Measurements from ENCODE around the gene TAF6. TPM values are rescaled to one million over a fixed set of nuclear protein-coding genes. Genes with fewer than 3 reads are reported as not detected.

Gene TAF6
- total and polyA plus RNA-seq, 9 of the 15 experiments (the other 6 are each of a cell fraction or from before 2014, with no cell fraction given), result 0.78 to 78.7 (median 21.3) TPM

GRCh38 chr7:100088621-100089457 lies 30.3 kb downstream of the TAF6 start, which contains the start of gene COPS6 (continued):
- TF ChIP-seq ZNF318 (IDR thresholded peaks at IDR 0.05; ENCODE audit: borderline replicate concordance in 1 of 2, low read depth in 1 of 2) (no peak), SNIP1 (IDR thresholded peaks at IDR 0.05; ENCODE audit: low read depth) (no peak), CBX3 (IDR thresholded peaks at IDR 0.05; ENCODE audit: borderline replicate concordance in 1 of 2, low read length in 2 of 2) (peak in 1 of 2 experiments; percentile 56; a peak in 2 of 3 replicates), SAFB (IDR thresholded peaks at IDR 0.05; ENCODE audit: borderline replicate concordance, low read depth, low read length) (no peak), ASH1L (IDR thresholded peaks at IDR 0.05; ENCODE audit: borderline replicate concordance, low read depth, partially characterized antibody) (peak; percentile 62)
- TF ChIP-seq, protein P1, sequence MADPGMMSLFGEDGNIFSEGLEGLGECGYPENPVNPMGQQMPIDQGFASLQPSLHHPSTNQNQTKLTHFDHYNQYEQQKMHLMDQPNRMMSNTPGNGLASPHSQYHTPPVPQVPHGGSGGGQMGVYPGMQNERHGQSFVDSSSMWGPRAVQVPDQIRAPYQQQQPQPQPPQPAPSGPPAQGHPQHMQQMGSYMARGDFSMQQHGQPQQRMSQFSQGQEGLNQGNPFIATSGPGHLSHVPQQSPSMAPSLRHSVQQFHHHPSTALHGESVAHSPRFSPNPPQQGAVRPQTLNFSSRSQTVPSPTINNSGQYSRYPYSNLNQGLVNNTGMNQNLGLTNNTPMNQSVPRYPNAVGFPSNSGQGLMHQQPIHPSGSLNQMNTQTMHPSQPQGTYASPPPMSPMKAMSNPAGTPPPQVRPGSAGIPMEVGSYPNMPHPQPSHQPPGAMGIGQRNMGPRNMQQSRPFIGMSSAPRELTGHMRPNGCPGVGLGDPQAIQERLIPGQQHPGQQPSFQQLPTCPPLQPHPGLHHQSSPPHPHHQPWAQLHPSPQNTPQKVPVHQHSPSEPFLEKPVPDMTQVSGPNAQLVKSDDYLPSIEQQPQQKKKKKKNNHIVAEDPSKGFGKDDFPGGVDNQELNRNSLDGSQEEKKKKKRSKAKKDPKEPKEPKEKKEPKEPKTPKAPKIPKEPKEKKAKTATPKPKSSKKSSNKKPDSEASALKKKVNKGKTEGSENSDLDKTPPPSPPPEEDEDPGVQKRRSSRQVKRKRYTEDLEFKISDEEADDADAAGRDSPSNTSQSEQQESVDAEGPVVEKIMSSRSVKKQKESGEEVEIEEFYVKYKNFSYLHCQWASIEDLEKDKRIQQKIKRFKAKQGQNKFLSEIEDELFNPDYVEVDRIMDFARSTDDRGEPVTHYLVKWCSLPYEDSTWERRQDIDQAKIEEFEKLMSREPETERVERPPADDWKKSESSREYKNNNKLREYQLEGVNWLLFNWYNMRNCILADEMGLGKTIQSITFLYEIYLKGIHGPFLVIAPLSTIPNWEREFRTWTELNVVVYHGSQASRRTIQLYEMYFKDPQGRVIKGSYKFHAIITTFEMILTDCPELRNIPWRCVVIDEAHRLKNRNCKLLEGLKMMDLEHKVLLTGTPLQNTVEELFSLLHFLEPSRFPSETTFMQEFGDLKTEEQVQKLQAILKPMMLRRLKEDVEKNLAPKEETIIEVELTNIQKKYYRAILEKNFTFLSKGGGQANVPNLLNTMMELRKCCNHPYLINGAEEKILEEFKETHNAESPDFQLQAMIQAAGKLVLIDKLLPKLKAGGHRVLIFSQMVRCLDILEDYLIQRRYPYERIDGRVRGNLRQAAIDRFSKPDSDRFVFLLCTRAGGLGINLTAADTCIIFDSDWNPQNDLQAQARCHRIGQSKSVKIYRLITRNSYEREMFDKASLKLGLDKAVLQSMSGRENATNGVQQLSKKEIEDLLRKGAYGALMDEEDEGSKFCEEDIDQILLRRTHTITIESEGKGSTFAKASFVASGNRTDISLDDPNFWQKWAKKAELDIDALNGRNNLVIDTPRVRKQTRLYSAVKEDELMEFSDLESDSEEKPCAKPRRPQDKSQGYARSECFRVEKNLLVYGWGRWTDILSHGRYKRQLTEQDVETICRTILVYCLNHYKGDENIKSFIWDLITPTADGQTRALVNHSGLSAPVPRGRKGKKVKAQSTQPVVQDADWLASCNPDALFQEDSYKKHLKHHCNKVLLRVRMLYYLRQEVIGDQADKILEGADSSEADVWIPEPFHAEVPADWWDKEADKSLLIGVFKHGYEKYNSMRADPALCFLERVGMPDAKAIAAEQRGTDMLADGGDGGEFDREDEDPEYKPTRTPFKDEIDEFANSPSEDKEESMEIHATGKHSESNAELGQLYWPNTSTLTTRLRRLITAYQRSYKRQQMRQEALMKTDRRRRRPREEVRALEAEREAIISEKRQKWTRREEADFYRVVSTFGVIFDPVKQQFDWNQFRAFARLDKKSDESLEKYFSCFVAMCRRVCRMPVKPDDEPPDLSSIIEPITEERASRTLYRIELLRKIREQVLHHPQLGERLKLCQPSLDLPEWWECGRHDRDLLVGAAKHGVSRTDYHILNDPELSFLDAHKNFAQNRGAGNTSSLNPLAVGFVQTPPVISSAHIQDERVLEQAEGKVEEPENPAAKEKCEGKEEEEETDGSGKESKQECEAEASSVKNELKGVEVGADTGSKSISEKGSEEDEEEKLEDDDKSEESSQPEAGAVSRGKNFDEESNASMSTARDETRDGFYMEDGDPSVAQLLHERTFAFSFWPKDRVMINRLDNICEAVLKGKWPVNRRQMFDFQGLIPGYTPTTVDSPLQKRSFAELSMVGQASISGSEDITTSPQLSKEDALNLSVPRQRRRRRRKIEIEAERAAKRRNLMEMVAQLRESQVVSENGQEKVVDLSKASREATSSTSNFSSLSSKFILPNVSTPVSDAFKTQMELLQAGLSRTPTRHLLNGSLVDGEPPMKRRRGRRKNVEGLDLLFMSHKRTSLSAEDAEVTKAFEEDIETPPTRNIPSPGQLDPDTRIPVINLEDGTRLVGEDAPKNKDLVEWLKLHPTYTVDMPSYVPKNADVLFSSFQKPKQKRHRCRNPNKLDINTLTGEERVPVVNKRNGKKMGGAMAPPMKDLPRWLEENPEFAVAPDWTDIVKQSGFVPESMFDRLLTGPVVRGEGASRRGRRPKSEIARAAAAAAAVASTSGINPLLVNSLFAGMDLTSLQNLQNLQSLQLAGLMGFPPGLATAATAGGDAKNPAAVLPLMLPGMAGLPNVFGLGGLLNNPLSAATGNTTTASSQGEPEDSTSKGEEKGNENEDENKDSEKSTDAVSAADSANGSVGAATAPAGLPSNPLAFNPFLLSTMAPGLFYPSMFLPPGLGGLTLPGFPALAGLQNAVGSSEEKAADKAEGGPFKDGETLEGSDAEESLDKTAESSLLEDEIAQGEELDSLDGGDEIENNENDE (IDR thresholded peaks at IDR 0.05; ENCODE audit: low read depth, low read length), result no peak

Data from K562 (cell line).